ENCODE data around the gene CORO6.

GRCh38 chr17:29583324-29584248 lies 39.1 kb downstream of the CORO6 start:
- TF ChIP-seq CTCF (IDR thresholded peaks at IDR 0.05) = no peak
- no peak for TF ChIP-seq POLR2A (IDR thresholded peaks at IDR 0.05)
- no peak for TF ChIP-seq POLR2AphosphoS5 (IDR thresholded peaks at IDR 0.05)

Data from breast epithelium (tissue), 3 donors.